Prostate gland (tissue), 2 donors: ENCODE data around the gene FAM174A. TPM values are rescaled to one million over a fixed set of nuclear protein-coding genes. Genes with fewer than 3 reads are reported as not detected.

Source experiments
- DNase-seq: peaks from one replicate; pipeline ENCODE4 v3.0.0-alpha.2; 2019; ENCODE audit warnings: low spot score
- H3K27ac ChIP-seq, 2 donors: fragments of 200-600 bp; sonication (generic); 2 replicates each; pipeline ENCODE4 v1.5.1; 2017 to 2019
- H3K27me3 ChIP-seq: fragments of 200-600 bp; sonication (generic); replicated peaks from 2 replicates; pipeline ENCODE4 v1.5.1; 2019; ENCODE audit not compliant: insufficient read depth
- H3K36me3 ChIP-seq, 2 donors: fragments of 200-600 bp; sonication (generic); 1 replicate in 1 of 2; 2 replicates in 1 of 2; pipeline versions ENCODE4 v1.5.1 to v1.8.1; 2017 to 2019
- H3K4me1 ChIP-seq: fragments of 200-600 bp; sonication (generic); replicated peaks from 2 replicates; pipeline ENCODE4 v1.5.1; 2019
- H3K4me3 ChIP-seq, 2 donors: fragments of 200-600 bp; sonication (generic); 2 replicates each; pipeline ENCODE4 v1.5.1; 2017 to 2019
- H3K9me3 ChIP-seq: fragments of 200-600 bp; sonication (generic); 2 replicates; pipeline ENCODE4 v1.5.1; 2017
- CTCF ChIP-seq, 4 experiments: fragments of 200-600 bp in 2 of 4; fragments of 450-650 bp in 2 of 4; sonication (generic) in 2 of 4; IDR thresholded peaks; 1 replicate in 3 of 4; 2 replicates in 1 of 4; pipeline ENCODE4 v1.5.1; 2016 to 2019; ENCODE audit warnings: antibody characterized with exemption in 4 of 4, mild to moderate bottlenecking in 2 of 4, moderate library complexity in 2 of 4
- POLR2A ChIP-seq: fragments of 450-650 bp; IDR thresholded peaks from one replicate; pipeline ENCODE4 v1.6.1; 2016; ENCODE audit warnings: antibody characterized with exemption, mild to moderate bottlenecking
- POLR2AphosphoS5 ChIP-seq: sonication (generic); formaldehyde crosslinking; IDR thresholded peaks from one replicate; pipeline ENCODE4 v1.6.1; 2017; ENCODE audit warnings: antibody characterized with exemption
- WGBS: methylation state at CpG from one replicate; pipeline ENCODE4 v1.1.5; 2018; 5-methylcytosine and 5-hydroxymethylcytosine counted together
- intact Hi-C: fragments of 100-400 bp; cut with DNase I; formaldehyde crosslinking; loops from one replicate; pipeline ENCODE4 v1.14.2; 2022
- total RNA-seq, 2 donors: library from RNA; depleted of rRNA; stranded (reverse); fragments of >200 nt; gene quantifications; one replicate each; pipeline ENCODE4 v1.1.0, GENCODE V29; 2016

FAM174A gene
- total RNA-seq, 2 donors from 2014 or later = 41.6 to 74.5 TPM

- Histone ChIP-seq H3K27ac (no peak overlapping the region), H3K36me3 (no peaks in the 10 kb centered on the region)
- no peak for DNase-seq
These were observed 29.0 kb upstream of the FAM174A start for GRCh38 chr5:100505984-100506670.

GRCh38 chr5:100516285-100516684, 18.9 kb upstream of the FAM174A start:
- WGBS = 100% methylated on average over 1 of the region's 1 CpG
- Histone ChIP-seq H3K4me1 (no peaks in the 10 kb centered on the region), H3K27ac (no peak overlapping the region), H3K36me3 (no peaks in the 10 kb centered on the region), H3K4me3 (no peak overlapping the region), H3K27me3 (no peaks in the 10 kb centered on the region), H3K9me3 (no peaks in the 10 kb centered on the region)
- TF ChIP-seq POLR2A (no peak), POLR2AphosphoS5 (no peak), CTCF (IDR thresholded peaks at IDR 0.05) (no peak)
- intact Hi-C loops = no loop called here
- no peak for DNase-seq

More at GRCh38 chr5:100505984-100506670, 29.0 kb upstream of the FAM174A start:
- TF ChIP-seq POLR2A (no peak), POLR2AphosphoS5 (no peak), CTCF (IDR thresholded peaks at IDR 0.05) (no peak)
- no peaks in the 10 kb centered on the region for H3K4me1 ChIP-seq
- H3K4me3 ChIP-seq = no peak overlapping the region
- intact Hi-C loops = no loop called here
- WGBS = 41% methylated on average over 1 of the region's 1 CpG
- H3K9me3 ChIP-seq = no peaks in the 10 kb centered on the region
- no peaks in the 10 kb centered on the region for H3K27me3 ChIP-seq

- no peak for DNase-seq
- H3K27ac ChIP-seq = no peak overlapping the region
- H3K4me3 ChIP-seq = no peak overlapping the region
- no peaks in the 10 kb centered on the region for H3K27me3 ChIP-seq
- H3K9me3 ChIP-seq = no peaks in the 10 kb centered on the region
- H3K4me1 ChIP-seq = no peaks in the 10 kb centered on the region
- no peaks in the 10 kb centered on the region for H3K36me3 ChIP-seq
- intact Hi-C loops = no loop called here
- TF ChIP-seq CTCF (IDR thresholded peaks at IDR 0.05) = no peak
- TF ChIP-seq POLR2A = no peak
- no peak for TF ChIP-seq POLR2AphosphoS5
- 44% methylated on average over 5 of the region's 5 CpGs for WGBS
These were observed 17.7 kb upstream of the FAM174A start for GRCh38 chr5:100517301-100517974.

- no peaks in the 10 kb centered on the region for H3K27me3 ChIP-seq
- no peaks in the 10 kb centered on the region for H3K9me3 ChIP-seq
- TF ChIP-seq POLR2A (no peak), CTCF (IDR thresholded peaks at IDR 0.05) (no peak), POLR2AphosphoS5 (no peak)
- no peak overlapping the region for H3K4me3 ChIP-seq
- no peaks in the 10 kb centered on the region for H3K36me3 ChIP-seq
- intact Hi-C loops = no loop called here
- WGBS = 93% methylated on average over 3 of the region's 3 CpGs
- DNase-seq = no peak
- no peak overlapping the region for H3K27ac ChIP-seq
- H3K4me1 ChIP-seq = no peaks in the 10 kb centered on the region
These were observed 16.8 kb upstream of the FAM174A start for GRCh38 chr5:100518377-100518776.

GRCh38 chr5:100519075-100519474, 16.1 kb upstream of the FAM174A start:
- no peak for TF ChIP-seq POLR2AphosphoS5
- no peak for TF ChIP-seq CTCF (IDR thresholded peaks at IDR 0.05)
- no peak for TF ChIP-seq POLR2A
- H3K27ac ChIP-seq = no peak overlapping the region
- no peaks in the 10 kb centered on the region for H3K36me3 ChIP-seq
- H3K4me1 ChIP-seq = no peaks in the 10 kb centered on the region
- H3K27me3 ChIP-seq = no peaks in the 10 kb centered on the region
- no peaks in the 10 kb centered on the region for H3K9me3 ChIP-seq
- intact Hi-C loops = no loop called here
- H3K4me3 ChIP-seq = no peak overlapping the region
- DNase-seq = no peak
